ENCODE data around the gene TMEM163. TPM values are rescaled to one million over a fixed set of nuclear protein-coding genes. Genes with fewer than 3 reads are reported as not detected.

Gene TMEM163
- polyA plus RNA-seq, 1 donor from 2014 or later = 3.5 TPM

- Histone ChIP-seq H3K4me2 (ENCODE audit: low read length) (no peak overlapping the region), H3K9me2 (ENCODE audit: insufficient read depth, low read length) (no peaks in the 10 kb centered on the region), H3K4me3 (ENCODE audit: low read length) (no peak overlapping the region), H3K9me3 (ENCODE audit: low read length) (no peaks in the 10 kb centered on the region), H3K27me3 (ENCODE audit: insufficient read depth, low read depth, low read length) (no peaks in the 10 kb centered on the region), H4K20me1 (ENCODE audit: insufficient read depth) (no peaks in the 10 kb centered on the region), H2AFZ (ENCODE audit: low read depth, low read length) (no peak overlapping the region), H3K27ac (ENCODE audit: low read length) (no peak overlapping the region), H3F3A (ENCODE audit: insufficient read depth, low read length, poor library complexity, severe bottlenecking) (no peaks in the 10 kb centered on the region), H3K9ac (ENCODE audit: low read length) (no peak overlapping the region), H3K36me3 (ENCODE audit: insufficient read depth, low read length) (no peaks in the 10 kb centered on the region), H3K79me2 (replicated peaks; ENCODE audit: insufficient read depth, low read length) (no peaks in the 10 kb centered on the region)
- no peak for TF ChIP-seq TAF1 (IDR thresholded peaks at IDR 0.05; ENCODE audit: low read depth)
These were observed 227.8 kb downstream of the TMEM163 start for GRCh38 chr2:134491022-134491421.

- no peak for TF ChIP-seq SMC3 (conservative IDR thresholded peaks at IDR 0.05; ENCODE audit: poor library complexity)
- TF ChIP-seq EP300 (conservative IDR thresholded peaks at IDR 0.05; ENCODE audit: poor library complexity, severe bottlenecking) = no peak
- TF ChIP-seq MXI1 (conservative IDR thresholded peaks at IDR 0.05; ENCODE audit: poor library complexity, severe bottlenecking) = no peak
- Histone ChIP-seq H4K20me1 (ENCODE audit: insufficient read depth) (no peaks in the 10 kb centered on the region), H3K79me2 (replicated peaks; ENCODE audit: insufficient read depth, low read length) (no peaks in the 10 kb centered on the region), H3K27ac (ENCODE audit: low read length) (no peak overlapping the region), H3K4me3 (ENCODE audit: low read length) (no peak overlapping the region), H3K9me2 (ENCODE audit: insufficient read depth, low read length) (no peaks in the 10 kb centered on the region), H3F3A (ENCODE audit: insufficient read depth, low read length, poor library complexity, severe bottlenecking) (no peaks in the 10 kb centered on the region), H2AFZ (ENCODE audit: low read depth, low read length) (no peak overlapping the region), H3K9ac (ENCODE audit: low read length) (no peak overlapping the region), H3K36me3 (ENCODE audit: insufficient read depth, low read length) (no peaks in the 10 kb centered on the region), H3K9me3 (ENCODE audit: low read length) (no peaks in the 10 kb centered on the region), H3K4me2 (ENCODE audit: low read length) (no peak overlapping the region), H3K27me3 (ENCODE audit: insufficient read depth, low read depth, low read length) (no peaks in the 10 kb centered on the region)
These were observed 228.2 kb downstream of the TMEM163 start for GRCh38 chr2:134490559-134490958.

GRCh38 chr2:134489732-134490384 lies 228.9 kb downstream of the TMEM163 start:
- Histone ChIP-seq H3K27me3 (ENCODE audit: insufficient read depth, low read depth, low read length) (no peaks in the 10 kb centered on the region), H3K79me2 (replicated peaks; ENCODE audit: insufficient read depth, low read length) (no peaks in the 10 kb centered on the region), H3K9me3 (ENCODE audit: low read length) (no peaks in the 10 kb centered on the region), H3K4me3 (ENCODE audit: low read length) (no peak overlapping the region), H3K9me2 (ENCODE audit: insufficient read depth, low read length) (no peaks in the 10 kb centered on the region), H3K27ac (ENCODE audit: low read length) (no peak overlapping the region), H4K20me1 (ENCODE audit: insufficient read depth) (no peaks in the 10 kb centered on the region), H2AFZ (ENCODE audit: low read depth, low read length) (no peak overlapping the region), H3K9ac (ENCODE audit: low read length) (no peak overlapping the region), H3F3A (ENCODE audit: insufficient read depth, low read length, poor library complexity, severe bottlenecking) (no peaks in the 10 kb centered on the region), H3K36me3 (ENCODE audit: insufficient read depth, low read length) (no peaks in the 10 kb centered on the region), H3K4me2 (ENCODE audit: low read length) (no peak overlapping the region)
- TF ChIP-seq SMC3 (conservative IDR thresholded peaks at IDR 0.05; ENCODE audit: poor library complexity) (no peak), EP300 (conservative IDR thresholded peaks at IDR 0.05; ENCODE audit: poor library complexity, severe bottlenecking) (no peak), RAD21 (conservative IDR thresholded peaks at IDR 0.05) (no peak), TAF1 (IDR thresholded peaks at IDR 0.05; ENCODE audit: low read depth) (no peak), CTCF (IDR thresholded peaks at IDR 0.05; ENCODE audit: poor library complexity, severe bottlenecking) (no peak), EZH2 (IDR thresholded peaks at IDR 0.05; ENCODE audit: borderline replicate concordance, insufficient read depth, low read length, poor library complexity, severe bottlenecking) (no peak), POLR2AphosphoS5 (IDR thresholded peaks at IDR 0.05) (no peak), MXI1 (conservative IDR thresholded peaks at IDR 0.05; ENCODE audit: poor library complexity, severe bottlenecking) (no peak), REST (IDR thresholded peaks at IDR 0.05; ENCODE audit: borderline replicate concordance) (no peak)
